HG02623 (cell line): ENCODE measurements around the gene CD163.
"Not testable (repeated sequence)": the region's sequence is repeated elsewhere in the genome, so short reads cannot be mapped to it uniquely, and the experiment has no call there.

Experiments used
- ATAC-seq: cut with Tn5 transposase; IDR thresholded peaks from one replicate; pipeline ENCODE4 v1.9.1; 2021; ENCODE audit warnings: moderate library complexity; ENCODE audit not compliant: unreplicated experiment

Gene CD163

DNA sequence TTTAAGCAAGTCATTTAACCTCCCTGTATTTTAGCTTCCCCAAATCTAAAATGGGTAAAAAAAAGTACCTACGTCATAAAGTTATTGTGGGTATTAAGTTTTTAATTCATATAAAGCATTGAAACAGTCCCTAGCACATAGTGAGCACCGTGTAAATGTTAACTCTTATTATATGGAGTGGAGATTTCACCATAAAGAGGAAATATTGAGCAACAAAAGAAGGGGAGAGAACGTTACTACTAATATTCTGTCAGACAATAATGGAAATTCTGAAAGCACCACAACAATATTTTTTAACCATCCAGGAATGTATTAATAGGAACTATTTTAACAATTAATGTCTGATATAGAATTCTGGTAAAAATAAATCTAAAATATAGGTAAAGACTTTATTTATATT lies 51.8 kb downstream of the CD163 start:
- ATAC-seq = no peak

DNA sequence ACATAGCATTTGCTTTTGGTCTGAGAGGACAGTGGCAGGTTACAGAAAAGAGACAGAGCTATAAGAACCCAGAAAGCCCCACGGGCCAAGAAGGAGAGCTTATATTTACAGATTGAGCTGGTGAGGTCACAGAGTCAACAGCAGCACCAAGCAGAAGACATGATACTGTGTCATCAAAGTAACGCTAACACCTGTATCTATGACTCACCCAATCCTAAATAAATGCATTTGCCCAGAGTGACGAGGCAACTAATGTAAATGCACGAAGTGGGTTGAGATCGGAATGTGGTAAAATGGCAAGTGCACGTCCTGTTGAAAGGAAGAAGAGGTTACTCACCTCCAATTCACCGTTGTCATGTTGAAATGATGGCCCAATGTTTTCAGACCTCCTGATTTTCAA lies 52.9 kb downstream of the CD163 start:
- ATAC-seq = no peak

- no peak for ATAC-seq
Measured at GRCh38 chr12:7448099-7448498, 55.5 kb downstream of the CD163 start.

DNA sequence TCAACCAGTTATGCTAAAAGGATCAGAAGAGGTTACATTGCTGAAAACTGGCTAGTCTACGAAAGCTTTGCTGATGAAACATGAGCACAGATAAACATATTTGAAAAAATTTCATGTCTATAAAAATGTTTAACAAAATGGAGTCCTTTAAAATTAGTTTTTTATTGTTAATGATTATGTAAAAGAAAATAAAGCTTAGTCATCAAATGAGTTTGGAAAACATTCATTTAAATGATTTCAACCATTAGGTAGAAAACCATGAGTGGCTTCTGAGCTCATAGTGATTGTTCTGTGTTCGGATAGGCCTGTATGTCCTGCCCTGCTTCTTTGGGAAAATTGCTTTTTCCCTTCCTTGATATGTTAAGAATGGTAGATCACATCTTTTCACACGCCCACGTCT lies 59.0 kb downstream of the CD163 start:
- ATAC-seq = no peak

DNA sequence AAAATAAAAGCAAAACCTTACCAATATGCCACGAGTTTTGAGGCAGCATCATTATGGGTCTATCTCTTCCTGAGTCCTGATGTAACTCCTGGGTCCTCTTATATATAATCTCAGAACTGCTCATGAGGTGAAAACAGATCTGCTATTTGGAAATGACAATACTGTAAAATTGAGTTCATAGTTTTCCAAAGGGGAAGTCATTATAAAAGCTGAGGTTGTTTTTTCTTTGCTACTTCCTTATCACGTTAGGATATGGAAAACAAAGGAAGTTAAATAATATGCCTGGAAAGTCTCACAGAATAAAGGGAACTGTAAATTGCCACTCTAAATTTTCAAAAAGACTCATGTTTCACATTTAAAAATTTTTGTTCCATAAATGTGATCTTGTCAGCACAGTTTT lies 59.5 kb downstream of the CD163 start, which contains the start of gene CD163L1:
Gene CD163L1, minus strand, starts transcription at position 78 of the 400 bp plus-strand sequence. Its CDS starts 26 bp downstream, at position 52.
- no peak for ATAC-seq

GRCh38 chr12:7441216-7441615 lies 62.4 kb downstream of the CD163 start:
- no peak for ATAC-seq

GRCh38 chr12:7439579-7440505 lies 63.7 kb downstream of the CD163 start:
- ATAC-seq = no peak

GRCh38 chr12:7438291-7438995 lies 65.1 kb downstream of the CD163 start:
- ATAC-seq = not testable (repeated sequence)

GRCh38 chr12:7437494-7437893 lies 66.1 kb downstream of the CD163 start:
- not testable (repeated sequence) for ATAC-seq

DNA sequence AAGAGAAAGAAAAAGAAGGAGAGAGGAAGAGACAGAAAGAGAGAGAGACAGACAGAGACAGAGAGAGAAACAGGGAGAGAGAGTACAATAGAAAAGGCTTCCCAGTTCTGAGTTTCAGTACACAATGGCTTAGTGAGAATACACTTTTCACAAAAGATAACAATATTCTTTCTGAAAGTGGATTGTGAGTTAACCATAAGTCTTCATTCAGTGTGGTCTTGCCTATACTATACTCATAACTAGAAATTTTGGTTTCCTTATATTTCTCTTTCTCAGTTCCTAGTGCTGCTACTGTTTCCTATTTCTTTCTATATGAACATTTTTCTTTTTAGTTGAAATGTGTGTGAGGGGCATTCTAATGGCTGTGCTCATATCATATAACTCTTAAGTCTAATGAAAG lies 68.9 kb downstream of the CD163 start:
- ATAC-seq = no peak

GRCh38 chr12:7433276-7433822 lies 70.2 kb downstream of the CD163 start:
- ATAC-seq = no peak

DNA sequence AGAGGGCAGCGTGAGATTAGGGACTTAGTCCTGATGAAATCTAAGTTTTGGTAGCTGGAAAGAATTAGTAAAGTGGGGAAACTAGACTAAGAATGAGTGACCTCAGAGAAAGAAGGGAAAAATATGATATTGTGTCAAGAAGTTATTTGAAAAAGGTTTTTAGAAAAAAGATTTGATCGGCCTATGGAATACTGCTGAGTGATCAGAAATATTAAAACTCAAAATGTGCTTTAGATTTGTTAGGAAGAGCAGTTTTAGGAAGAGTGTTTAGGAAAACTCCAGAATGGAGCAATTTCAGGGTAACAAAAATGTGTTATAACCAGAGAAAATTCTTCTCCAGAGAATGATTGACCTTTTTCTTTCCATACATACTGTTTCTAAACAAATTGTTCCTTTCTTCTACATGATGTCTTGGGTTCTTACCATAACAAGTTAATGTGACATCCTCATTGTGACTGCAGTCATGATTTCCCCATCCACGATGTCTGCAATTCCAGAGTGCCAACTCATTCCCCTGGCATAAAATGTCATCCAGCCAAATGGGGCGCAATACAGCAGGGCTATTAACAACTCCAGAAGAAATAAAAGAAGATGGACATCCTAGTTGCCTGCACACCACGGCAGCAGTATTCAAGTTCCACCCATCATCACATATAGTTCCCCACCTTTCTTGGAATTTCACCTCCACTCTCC lies 71.4 kb downstream of the CD163 start:
- no peak for ATAC-seq
